Kidney epithelial cell (primary cell): ENCODE results near the gene PEX5L. TPM values are rescaled to one million over a fixed set of nuclear protein-coding genes. Genes with fewer than 3 reads are reported as not detected.

Experiments
- DNase-seq: peaks from one replicate; pipeline ENCODE4 v3.0.0-alpha.2; 2010; ENCODE audit warnings: low read depth
- H3K27me3 ChIP-seq: 2 replicates; pipeline ENCODE4 v1.6.0; 2011; ENCODE audit warnings: low read length; ENCODE audit not compliant: control insufficient read depth, insufficient read depth
- H3K36me3 ChIP-seq: 2 replicates; pipeline ENCODE4 v1.5.1; 2011; ENCODE audit warnings: low read length; ENCODE audit not compliant: control insufficient read depth, insufficient read depth
- H3K4me3 ChIP-seq: 2 replicates; pipeline ENCODE4 v1.5.1; 2011; ENCODE audit warnings: low read depth, mild to moderate bottlenecking, control low read depth, low read length
- total RNA-seq: library from RNA; depleted of rRNA; stranded (reverse); fragments of >200 nt; gene quantifications from 2 replicates; pipeline ENCODE4 v1.2.3, GENCODE V29; 2015
- TF ChIP-seq, protein P1 (sequence below): IDR thresholded peaks from 2 replicates; pipeline ENCODE4 v1.5.1; 2011; ENCODE audit warnings: mild to moderate bottlenecking, moderate library complexity, low read length, control low read depth, inconsistent platforms; ENCODE audit not compliant: insufficient read depth, poor library complexity, severe bottlenecking

Gene PEX5L
- total RNA-seq, 1 donor from 2014 or later = 0.04 TPM

DNA sequence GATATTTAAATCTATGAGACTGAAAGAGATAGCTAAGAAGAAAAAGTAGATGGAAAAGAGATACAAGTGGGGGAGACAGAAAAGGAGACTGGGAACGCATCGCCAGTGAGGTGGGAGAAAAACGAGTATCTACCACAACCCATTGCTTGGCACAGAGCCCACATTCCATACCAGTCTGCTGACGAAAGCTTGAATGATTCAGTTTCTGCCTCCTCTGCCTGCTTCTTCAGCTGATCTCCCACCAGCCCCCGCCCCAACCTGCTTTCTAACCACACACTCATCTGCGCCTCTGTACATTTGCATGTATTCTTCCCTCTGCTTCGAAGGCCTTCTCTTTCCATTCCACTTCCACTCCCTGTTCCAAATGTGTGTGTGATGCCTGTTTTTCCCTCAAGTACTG, 195.8 kb downstream of the PEX5L start:
- Histone ChIP-seq H3K4me3 (no peak overlapping the region), H3K36me3 (no peaks in the 10 kb centered on the region), H3K27me3 (no peaks in the 10 kb centered on the region)
- DNase-seq = peak; percentile 54
- TF ChIP-seq, protein P1, sequence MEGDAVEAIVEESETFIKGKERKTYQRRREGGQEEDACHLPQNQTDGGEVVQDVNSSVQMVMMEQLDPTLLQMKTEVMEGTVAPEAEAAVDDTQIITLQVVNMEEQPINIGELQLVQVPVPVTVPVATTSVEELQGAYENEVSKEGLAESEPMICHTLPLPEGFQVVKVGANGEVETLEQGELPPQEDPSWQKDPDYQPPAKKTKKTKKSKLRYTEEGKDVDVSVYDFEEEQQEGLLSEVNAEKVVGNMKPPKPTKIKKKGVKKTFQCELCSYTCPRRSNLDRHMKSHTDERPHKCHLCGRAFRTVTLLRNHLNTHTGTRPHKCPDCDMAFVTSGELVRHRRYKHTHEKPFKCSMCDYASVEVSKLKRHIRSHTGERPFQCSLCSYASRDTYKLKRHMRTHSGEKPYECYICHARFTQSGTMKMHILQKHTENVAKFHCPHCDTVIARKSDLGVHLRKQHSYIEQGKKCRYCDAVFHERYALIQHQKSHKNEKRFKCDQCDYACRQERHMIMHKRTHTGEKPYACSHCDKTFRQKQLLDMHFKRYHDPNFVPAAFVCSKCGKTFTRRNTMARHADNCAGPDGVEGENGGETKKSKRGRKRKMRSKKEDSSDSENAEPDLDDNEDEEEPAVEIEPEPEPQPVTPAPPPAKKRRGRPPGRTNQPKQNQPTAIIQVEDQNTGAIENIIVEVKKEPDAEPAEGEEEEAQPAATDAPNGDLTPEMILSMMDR = no peak

DNA sequence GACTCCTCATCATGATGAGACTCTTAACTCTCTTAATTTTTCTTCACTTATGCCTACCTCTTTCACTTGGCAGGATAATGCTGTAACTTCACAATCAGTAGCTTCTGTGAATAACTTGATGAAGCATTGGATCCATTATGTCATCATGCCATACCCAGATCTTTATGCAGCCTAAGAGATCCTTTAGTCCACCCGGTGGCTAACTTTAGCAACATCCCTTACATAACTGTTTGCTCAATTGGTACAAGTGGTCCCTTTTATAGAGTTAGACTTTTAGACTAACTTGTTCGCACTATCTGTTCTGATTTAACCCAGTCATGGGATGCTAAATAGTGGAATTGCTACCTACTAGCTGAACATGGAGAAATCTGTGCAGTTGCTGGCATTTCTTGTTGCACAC, 199.4 kb downstream of the PEX5L start:
- no peaks in the 10 kb centered on the region for H3K36me3 ChIP-seq
- DNase-seq = no peak
- TF ChIP-seq, protein P1 = no peak
- no peak overlapping the region for H3K4me3 ChIP-seq
- no peaks in the 10 kb centered on the region for H3K27me3 ChIP-seq

DNA sequence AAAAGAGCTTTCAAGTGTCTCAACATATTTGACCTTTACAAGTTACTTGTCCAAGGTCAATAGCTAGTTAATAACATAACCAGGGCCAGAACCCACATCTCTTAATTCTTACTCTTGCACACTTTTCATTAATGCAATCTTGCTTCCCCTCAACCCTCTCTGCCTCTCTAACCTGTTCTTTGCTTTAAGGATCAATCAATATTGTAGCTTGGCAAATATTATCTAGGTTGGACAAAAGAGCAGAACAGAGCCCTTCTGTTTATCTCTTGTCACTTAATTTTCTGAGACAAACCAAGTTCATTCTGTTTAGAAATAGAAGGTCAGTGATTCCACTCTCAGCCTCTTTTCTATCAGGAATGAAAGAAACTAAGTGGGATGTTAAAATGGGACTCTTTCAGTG, 203.4 kb downstream of the PEX5L start:
- Histone ChIP-seq H3K27me3 (no peaks in the 10 kb centered on the region), H3K36me3 (no peaks in the 10 kb centered on the region), H3K4me3 (no peak overlapping the region)
- no peak for DNase-seq
- TF ChIP-seq, protein P1 = no peak

DNA sequence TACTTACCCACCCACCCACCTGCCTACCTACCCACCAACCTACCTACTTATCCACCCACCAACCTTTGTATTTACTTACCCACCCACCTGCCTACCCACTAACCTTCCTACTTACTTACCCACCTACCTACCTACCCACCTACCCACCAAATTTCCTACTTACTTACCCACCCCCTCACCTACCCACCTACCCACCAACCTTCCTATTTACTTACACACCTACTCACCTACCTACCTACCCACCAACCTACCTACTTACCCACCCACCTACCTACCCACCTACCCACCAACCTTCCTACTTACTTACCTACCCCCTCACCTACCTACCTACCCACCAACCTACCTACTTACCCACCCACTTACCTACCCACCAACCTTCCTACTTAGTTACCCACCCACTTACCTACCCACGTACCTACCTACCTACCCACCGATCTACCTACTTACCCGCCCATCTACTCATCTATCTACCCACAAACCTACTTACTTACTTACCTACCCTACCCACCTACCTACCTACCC, 204.3 kb downstream of the PEX5L start:
- TF ChIP-seq, protein P1 = no peak

DNA sequence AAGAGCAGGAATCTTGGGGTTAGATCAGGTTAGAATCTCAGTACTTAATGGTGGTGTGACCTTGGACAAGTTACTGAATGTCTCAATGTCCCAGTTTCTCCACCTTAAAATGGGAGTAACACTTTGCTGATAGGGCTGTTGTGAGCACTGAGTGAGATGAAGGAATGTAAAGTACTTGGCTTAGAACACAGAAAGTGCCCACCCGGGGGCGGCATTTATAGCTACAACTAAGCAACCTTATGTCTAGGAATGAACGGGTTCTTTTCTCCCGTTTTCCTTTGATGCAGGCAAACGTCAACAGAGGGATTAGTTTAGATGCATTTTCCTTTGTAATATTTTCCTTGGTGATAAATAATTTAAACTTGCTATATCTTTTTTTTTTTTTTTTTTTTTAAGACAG, 207.3 kb downstream of the PEX5L start:
- DNase-seq = no peak
- TF ChIP-seq, protein P1 = no peak
- H3K27me3 ChIP-seq = no peaks in the 10 kb centered on the region

More for the DNA sequence above, 204.3 kb downstream of the PEX5L start:
- Histone ChIP-seq H3K36me3 (no peaks in the 10 kb centered on the region), H3K4me3 (no peak overlapping the region), H3K27me3 (no peaks in the 10 kb centered on the region)
- DNase-seq = no peak

DNA sequence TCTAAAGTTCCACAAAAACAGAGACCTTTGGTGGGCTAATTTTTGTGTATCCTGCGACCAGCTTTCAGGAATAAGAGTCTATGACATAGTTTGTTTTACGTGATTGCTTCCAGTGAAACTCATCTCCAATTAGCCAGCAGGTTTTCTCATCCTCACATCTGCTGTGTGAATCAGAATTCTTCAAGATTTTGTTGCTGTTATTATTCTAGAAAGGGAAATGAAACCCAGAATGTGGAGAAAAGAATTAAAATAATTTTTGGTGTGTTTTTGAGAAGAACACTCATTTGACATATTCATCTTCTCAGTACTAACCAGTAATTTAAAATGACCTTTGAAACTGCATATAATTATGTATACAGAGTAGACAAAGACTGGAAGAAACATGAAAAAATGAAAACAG, 208.0 kb downstream of the PEX5L start:
- no peak overlapping the region for H3K4me3 ChIP-seq
- H3K27me3 ChIP-seq = no peaks in the 10 kb centered on the region
- TF ChIP-seq, protein P1 = no peak

More for the DNA sequence above, 207.3 kb downstream of the PEX5L start:
- Histone ChIP-seq H3K4me3 (no peak overlapping the region), H3K36me3 (no peaks in the 10 kb centered on the region)

More for the DNA sequence above, 208.0 kb downstream of the PEX5L start:
- H3K36me3 ChIP-seq = no peaks in the 10 kb centered on the region
- DNase-seq = no peak
